Lower lobe of right lung (tissue), 2 donors: ENCODE data around the gene SEBOX. TPM values are rescaled to one million over a fixed set of nuclear protein-coding genes. Genes with fewer than 3 reads are reported as not detected.

Experiments used
- ATAC-seq, 2 donors: fragments of 200-7000 bp; cut with Tn5 transposase; one replicate each; pipeline ENCODE4 v1.9.1; 2020 to 2022; ENCODE audit warnings: mild to moderate bottlenecking in 2 of 2, moderate library complexity in 2 of 2
- DNase-seq: peaks from one replicate; pipeline ENCODE4 v3.0.0-alpha.2; 2020
- H3K27ac ChIP-seq: fragments of 200-600 bp; one replicate; pipeline ENCODE4 v1.8.0; 2022
- H3K27me3 ChIP-seq: fragments of 200-600 bp; one replicate; pipeline ENCODE4 v1.8.0; 2022; ENCODE audit warnings: low read depth
- H3K36me3 ChIP-seq: fragments of 200-600 bp; one replicate; pipeline ENCODE4 v1.8.0; 2022; ENCODE audit warnings: mild to moderate bottlenecking
- H3K4me1 ChIP-seq: fragments of 200-600 bp; one replicate; pipeline ENCODE4 v1.8.0; 2022
- H3K4me3 ChIP-seq: fragments of 200-600 bp; one replicate; pipeline ENCODE4 v1.8.0; 2022; ENCODE audit warnings: mild to moderate bottlenecking
- H3K9me3 ChIP-seq: fragments of 200-600 bp; one replicate; pipeline ENCODE4 v1.8.0; 2022
- CTCF ChIP-seq: fragments of 200-600 bp; IDR thresholded peaks from one replicate; pipeline ENCODE4 v1.8.0; 2022; ENCODE audit warnings: antibody characterized with exemption, mild to moderate bottlenecking
- intact Hi-C: fragments of 100-400 bp; cut with DNase I; formaldehyde crosslinking; loops from one replicate; pipeline ENCODE4 v1.11.0; 2022
- total RNA-seq: library from RNA; stranded (reverse); fragmentation: NEBNext Ultra II Directional; extraction: Animal tissue kit (Norgen Biotek cat#: 25700); gene quantifications from one replicate; pipeline ENCODE4 v1.2.1, GENCODE V29; 2021
- donor health status: DM: no; HTN: yes; CAD: no; lungs with severe emphysema.

Gene SEBOX
- total RNA-seq, 1 donor from 2014 or later: not detected

- DNase-seq (no peak), ATAC-seq (peak; percentile 29 to 65)
- no peaks in the 10 kb centered on the region for H3K27me3 ChIP-seq
- peaks cover 25% of the 10 kb centered on the region for H3K4me1 ChIP-seq
- H3K27ac ChIP-seq: peak overlapping the region; percentile 44
- no peak for TF ChIP-seq CTCF
- intact Hi-C loops: no loop called here
- H3K9me3 ChIP-seq: no peaks in the 10 kb centered on the region
- H3K4me3 ChIP-seq: no peak overlapping the region
- H3K36me3 ChIP-seq: no peaks in the 10 kb centered on the region
These were observed 15.1 kb upstream of the SEBOX start for GRCh38 chr17:28379814-28380801.

GRCh38 chr17:28372945-28373274 lies 7.9 kb upstream of the SEBOX start:
- Histone ChIP-seq H3K9me3 (no peaks in the 10 kb centered on the region), H3K27ac (no peak overlapping the region), H3K4me3 (peak overlapping the region; percentile 52), H3K36me3 (no peaks in the 10 kb centered on the region), H3K4me1 (peaks cover 36% of the 10 kb centered on the region), H3K27me3 (peaks cover 4% of the 10 kb centered on the region)
- TF ChIP-seq CTCF: no peak
- intact Hi-C loops: no loop called here
- ATAC-seq: no peak
- no peak for DNase-seq

GRCh38 chr17:28372203-28372944 lies 7.4 kb upstream of the SEBOX start:
- intact Hi-C loops: no loop called here
- TF ChIP-seq CTCF: no peak
- Histone ChIP-seq H3K27ac (peak overlapping the region; percentile 50), H3K4me3 (peak overlapping the region; percentile 52), H3K36me3 (no peaks in the 10 kb centered on the region), H3K9me3 (no peaks in the 10 kb centered on the region), H3K4me1 (peaks cover 36% of the 10 kb centered on the region), H3K27me3 (peaks cover 4% of the 10 kb centered on the region)
- DNase-seq (no peak), ATAC-seq (peak; percentile 23 to 24)

- ATAC-seq: peak; percentile 86 to 88
- peak within 1 kb of the TSS; percentile 50 for H3K27ac ChIP-seq
These were observed 6.5 kb upstream of the SEBOX start, which contains the start of gene SARM1 for GRCh38 chr17:28371245-28372202. TSS of gene SARM1 (plus strand) at chr17:28371694. CDS start at chr17:28372033, 339 bp downstream.

More at GRCh38 chr17:28371245-28372202, 6.5 kb upstream of the SEBOX start, which contains the start of gene SARM1:
- H3K27me3 ChIP-seq: peaks cover 4% of the 10 kb centered on the region
- intact Hi-C loops: no loop called here
- no peaks in the 10 kb centered on the region for H3K36me3 ChIP-seq
- peaks cover 36% of the 10 kb centered on the region for H3K4me1 ChIP-seq
- DNase-seq: peak; percentile 82
- no peaks in the 10 kb centered on the region for H3K9me3 ChIP-seq
- no peak for TF ChIP-seq CTCF
- peak within 1 kb of the TSS; percentile 52 for H3K4me3 ChIP-seq
